K562 (cell line): ENCODE data around the gene LPA. TPM values are rescaled to one million over a fixed set of nuclear protein-coding genes. Genes with fewer than 3 reads are reported as not detected.
A peak's percentile ranks its signal among the peaks of the same experiment; 100 is the strongest.
"Not testable (repeated sequence)": the region's sequence is repeated elsewhere in the genome, so short reads cannot be mapped to it uniquely, and the experiment has no call there.

Experiments used
- ATAC-seq: fragments of 200-7000 bp; cut with Tn5 transposase; 3 replicates; pipeline ENCODE4 v1.9.1; 2020; ENCODE audit warnings: moderate library complexity
- Bru-seq: library from RNA; stranded (reverse); fragments of 400-500 nt; gene quantifications from one replicate; lab custom pipeline; 2021; lab: Mats Ljungman, UMichigan
- BruChase-seq, 2 experiments: library from RNA; stranded (reverse); fragments of 400-500 nt; gene quantifications; one replicate each; lab custom pipeline; 2021; lab: Mats Ljungman, UMichigan
- BruUV-seq: library from RNA; stranded (reverse); fragments of 400-500 nt; replicated peaks from 2 replicates; lab custom pipeline; 2021; lab: Mats Ljungman, UMichigan
- CTCF ChIA-PET: fragments of 300-600 bp; formaldehyde crosslinking; extraction: SDS; loops from one replicate; lab custom pipeline; 2021; ENCODE audit warnings: low intra/inter-chr PET ratio; lab: Yijun Ruan, JAX
- POLR2A ChIA-PET: fragments of 300-600, 350-650 bp; sonication (Branson Sonifier 250); formaldehyde crosslinking; extraction: SDS; loops from one replicate; lab custom pipeline; 2021; ENCODE audit warnings: antibody characterized with exemption, inconsistent platforms; lab: Yijun Ruan, JAX
- DNase-seq, 4 experiments: peaks; one replicate each; pipeline versions ENCODE4 v3.0.0 to v3.0.0-alpha.2; 2011 to 2018; ENCODE audit warnings: low spot score in 3 of 4, mixed read lengths in 3 of 4; ENCODE audit errors: extremely low read depth in 1 of 4
- FAIRE-seq: peaks from 2 replicates; lab custom pipeline; 2011; peaks lifted over from hg19 to GRCh38; lab: Jason Lieb, UNC
- H2AFZ ChIP-seq: 2 replicates; pipeline ENCODE4 v1.6.0; 2011; ENCODE audit warnings: low read depth, low read length, control low read depth, inconsistent platforms
- H3K27ac ChIP-seq: fragments of 200-600 bp; 3 replicates; pipeline ENCODE4 v1.8.0; 2011; ENCODE audit warnings: low read depth, mild to moderate bottlenecking, control low read depth, inconsistent platforms, low read length, moderate library complexity, mixed read lengths; ENCODE audit errors: extremely low read depth
- H3K27me3 ChIP-seq, 2 experiments: fragments of 300-600 bp in 1 of 2; 2 replicates in 1 of 2; 3 replicates in 1 of 2; pipeline versions ENCODE4 v1.6.0 to v1.8.0; 2011; ENCODE audit warnings: inconsistent platforms in 2 of 2, low read length in 2 of 2, mild to moderate bottlenecking in 1 of 2, mixed read lengths in 1 of 2, moderate library complexity in 1 of 2; ENCODE audit not compliant: control insufficient read depth in 2 of 2, insufficient read depth in 2 of 2
- H3K36me3 ChIP-seq: fragments of 300-600 bp; 3 replicates; pipeline ENCODE4 v1.8.0; 2011; ENCODE audit warnings: mild to moderate bottlenecking, low read length, inconsistent platforms; ENCODE audit not compliant: control insufficient read depth, insufficient read depth
- H3K4me1 ChIP-seq, 2 experiments: fragments of 200-600 bp in 1 of 2; replicated peaks in 1 of 2; 2 replicates in 1 of 2; 3 replicates in 1 of 2; pipeline versions ENCODE4 v1.5.1 to v1.8.0; 2011; ENCODE audit warnings: inconsistent platforms in 2 of 2, low read length in 2 of 2, mild to moderate bottlenecking in 1 of 2, mixed read lengths in 1 of 2, moderate library complexity in 1 of 2; ENCODE audit not compliant: control insufficient read depth in 2 of 2, insufficient read depth in 2 of 2
- H3K4me2 ChIP-seq: 2 replicates; pipeline ENCODE4 v1.6.1; 2011; ENCODE audit warnings: low read length, control low read depth, inconsistent platforms, mixed read lengths; ENCODE audit not compliant: insufficient read depth
- H3K4me3 ChIP-seq: fragments of 200-600 bp; sonication (generic), shearing (Covaris generic); 2 replicates; pipeline ENCODE4 v1.5.1; 2016; ENCODE audit warnings: control low read depth, inconsistent platforms
- H3K79me2 ChIP-seq: fragments of 200-600 bp; 3 replicates; pipeline ENCODE4 v1.8.0; 2011; ENCODE audit warnings: low read length, inconsistent platforms; ENCODE audit not compliant: control insufficient read depth, insufficient read depth
- H3K9ac ChIP-seq, 2 experiments: 2 replicates each; pipeline versions ENCODE4 v1.6.0 to v1.6.1; 2011; ENCODE audit warnings: low read depth in 2 of 2, low read length in 2 of 2, control low read depth in 1 of 2, inconsistent platforms in 1 of 2, mild to moderate bottlenecking in 1 of 2, mixed read lengths in 1 of 2; ENCODE audit not compliant: insufficient read depth in 1 of 2
- H3K9me1 ChIP-seq: one replicate; pipeline ENCODE4 v1.6.0; 2011; ENCODE audit warnings: inconsistent platforms, mild to moderate bottlenecking, low read length, moderate library complexity; ENCODE audit not compliant: control insufficient read depth, insufficient read depth
- H3K9me3 ChIP-seq: replicated peaks from 2 replicates; pipeline ENCODE4 v1.5.1; 2011; ENCODE audit warnings: low read depth, low read length, inconsistent platforms; ENCODE audit not compliant: control insufficient read depth, insufficient read depth
- H4K20me1 ChIP-seq: replicated peaks from 2 replicates; pipeline ENCODE4 v1.6.1; 2011; ENCODE audit warnings: low read length, inconsistent platforms, mixed read lengths; ENCODE audit not compliant: control insufficient read depth, insufficient read depth
- WGBS: fragments of 100-300 bp; shearing (Covaris generic); methylation state at CpG from one replicate; pipeline ENCODE4 v1.1.6; 2016; ENCODE audit warnings: low coverage, mixed read lengths; ENCODE audit not compliant: insufficient coverage; ENCODE audit errors: missing lambda C conversion rate; 5-methylcytosine and 5-hydroxymethylcytosine counted together
- in situ Hi-C: fragments of 300-500 bp; cut with MboI; formaldehyde crosslinking; loops from 4 replicates; pipeline ENCODE4 v1.15.0; 2018; ENCODE audit warnings: inconsistent platforms, mixed read lengths
- intact Hi-C: fragments of 100-400 bp; cut with micrococcal nuclease; formaldehyde crosslinking; loops from 2 replicates; pipeline ENCODE4 v1.14.2; 2022
- long read RNA-seq, 3 experiments: library from polyadenylated mRNA in 2 of 3; library from RNA in 1 of 3; unstranded in 2 of 3; stranded (forward) in 1 of 3; transcript quantifications; one replicate each; pipeline ENCODE4 v2.0.0, GENCODE V29; 2019 to 2022
- polyA minus RNA-seq, 3 experiments: library from RNA; depleted of rRNA, polyadenylated mRNA; stranded (reverse); fragments of >200 nt; gene quantifications; 2 replicates each; pipeline ENCODE4 v1.2.3, GENCODE V29; 2011
- polyA plus RNA-seq, 8 experiments: library from polyadenylated mRNA; depleted of rRNA in 4 of 8; stranded (reverse) in 5 of 8; unstranded in 3 of 8; fragments of >200 nt; fragmentation: Nextera tagmentation in 2 of 8; fragmentation: Illumina TruSeq in 1 of 8; extraction: Ambion mirVana in 2 of 8; extraction: Trizol in 1 of 8; gene quantifications; 2 replicates each; pipeline versions ENCODE4 v1.2.1 to v1.2.3, GENCODE V29; 2011 to 2014; ENCODE audit warnings: inconsistent platforms in 1 of 8, missing spikeins in 1 of 8
- total RNA-seq, 7 experiments: library from RNA; depleted of rRNA in 6 of 7; stranded (reverse); fragments of >200 nt in 6 of 7; fragmentation: Illumina TruSeq in 2 of 7; extraction: Trizol in 2 of 7; gene quantifications; 2 replicates each; pipeline versions ENCODE4 v1.2.1 to v1.2.3, GENCODE V29; 2011 to 2021; ENCODE audit warnings: low replicate concordance in 1 of 7

LPA gene, protein sequence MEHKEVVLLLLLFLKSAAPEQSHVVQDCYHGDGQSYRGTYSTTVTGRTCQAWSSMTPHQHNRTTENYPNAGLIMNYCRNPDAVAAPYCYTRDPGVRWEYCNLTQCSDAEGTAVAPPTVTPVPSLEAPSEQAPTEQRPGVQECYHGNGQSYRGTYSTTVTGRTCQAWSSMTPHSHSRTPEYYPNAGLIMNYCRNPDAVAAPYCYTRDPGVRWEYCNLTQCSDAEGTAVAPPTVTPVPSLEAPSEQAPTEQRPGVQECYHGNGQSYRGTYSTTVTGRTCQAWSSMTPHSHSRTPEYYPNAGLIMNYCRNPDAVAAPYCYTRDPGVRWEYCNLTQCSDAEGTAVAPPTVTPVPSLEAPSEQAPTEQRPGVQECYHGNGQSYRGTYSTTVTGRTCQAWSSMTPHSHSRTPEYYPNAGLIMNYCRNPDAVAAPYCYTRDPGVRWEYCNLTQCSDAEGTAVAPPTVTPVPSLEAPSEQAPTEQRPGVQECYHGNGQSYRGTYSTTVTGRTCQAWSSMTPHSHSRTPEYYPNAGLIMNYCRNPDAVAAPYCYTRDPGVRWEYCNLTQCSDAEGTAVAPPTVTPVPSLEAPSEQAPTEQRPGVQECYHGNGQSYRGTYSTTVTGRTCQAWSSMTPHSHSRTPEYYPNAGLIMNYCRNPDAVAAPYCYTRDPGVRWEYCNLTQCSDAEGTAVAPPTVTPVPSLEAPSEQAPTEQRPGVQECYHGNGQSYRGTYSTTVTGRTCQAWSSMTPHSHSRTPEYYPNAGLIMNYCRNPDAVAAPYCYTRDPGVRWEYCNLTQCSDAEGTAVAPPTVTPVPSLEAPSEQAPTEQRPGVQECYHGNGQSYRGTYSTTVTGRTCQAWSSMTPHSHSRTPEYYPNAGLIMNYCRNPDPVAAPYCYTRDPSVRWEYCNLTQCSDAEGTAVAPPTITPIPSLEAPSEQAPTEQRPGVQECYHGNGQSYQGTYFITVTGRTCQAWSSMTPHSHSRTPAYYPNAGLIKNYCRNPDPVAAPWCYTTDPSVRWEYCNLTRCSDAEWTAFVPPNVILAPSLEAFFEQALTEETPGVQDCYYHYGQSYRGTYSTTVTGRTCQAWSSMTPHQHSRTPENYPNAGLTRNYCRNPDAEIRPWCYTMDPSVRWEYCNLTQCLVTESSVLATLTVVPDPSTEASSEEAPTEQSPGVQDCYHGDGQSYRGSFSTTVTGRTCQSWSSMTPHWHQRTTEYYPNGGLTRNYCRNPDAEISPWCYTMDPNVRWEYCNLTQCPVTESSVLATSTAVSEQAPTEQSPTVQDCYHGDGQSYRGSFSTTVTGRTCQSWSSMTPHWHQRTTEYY (N-terminal part only)
- total RNA-seq (2011; cell fraction: chromatin; rRNA removed; ENCODE audit: low replicate concordance), result 0.53 TPM in 1 of 2 replicates, not detected in the other
- 0.33 TPM in 1 of 2 replicates, not detected in the other for total RNA-seq (2011; cell fraction: nucleolus; rRNA removed)
- total RNA-seq (2011; cell fraction: nucleoplasm; rRNA removed), result 0.15 TPM in 1 of 2 replicates, not detected in the other
- total RNA-seq (2014; rRNA removed) (not detected in 2 replicates), total RNA-seq (2014; rRNA removed; fragmentation: Illumina TruSeq; extraction: Trizol) (not detected in 2 replicates), total RNA-seq (2015; rRNA removed; fragmentation: Illumina TruSeq; extraction: Trizol) (not detected in 2 replicates), total RNA-seq (2021) (0.04 and 0.18 TPM in 2 replicates), polyA plus RNA-seq (2011; rRNA removed) (not detected in 2 replicates), polyA plus RNA-seq (2014; fragmentation: Illumina TruSeq; extraction: Trizol) (0.07 TPM in 1 of 2 replicates, not detected in the other), polyA plus RNA-seq (2014; fragmentation: Nextera tagmentation; extraction: Ambion mirVana) (under 1 TPM in 1 of 2 experiments, not detected in 1; 0.01 TPM), polyA plus RNA-seq (2014; rRNA removed) (0.15 TPM in 1 of 2 replicates, not detected in the other), polyA minus RNA-seq (2011; rRNA and poly(A)+ RNA removed) (0.04 and 0.09 TPM in 2 replicates), Bru-seq, nascent RNA (percentile 4 among the genes with signal in this experiment), BruChase-seq, experiment 1, labeled RNA remaining after a 2-hour chase (percentile 8 among the genes with signal in this experiment), BruChase-seq, experiment 2, labeled RNA remaining after a 6-hour chase (percentile 4 among the genes with signal in this experiment)
- 0.03 TPM in 1 of 2 replicates, not detected in the other for polyA plus RNA-seq (2011; cell fraction: cytosol; rRNA removed)
- polyA plus RNA-seq (2011; cell fraction: nucleus; rRNA removed), result 0.04 and 0.11 TPM in 2 replicates
- 0.01 and 0.14 TPM in 2 replicates for polyA plus RNA-seq (2012)
- polyA minus RNA-seq (2011; cell fraction: cytosol; rRNA and poly(A)+ RNA removed), result not detected in 2 replicates
- polyA minus RNA-seq (2011; cell fraction: nucleus; rRNA and poly(A)+ RNA removed), result 0.11 and 0.13 TPM in 2 replicates
- long read RNA-seq, experiment 1, result 0 reads
- long read RNA-seq, experiment 2, result 0 reads
- long read RNA-seq, experiment 3, result 0 reads

DNA sequence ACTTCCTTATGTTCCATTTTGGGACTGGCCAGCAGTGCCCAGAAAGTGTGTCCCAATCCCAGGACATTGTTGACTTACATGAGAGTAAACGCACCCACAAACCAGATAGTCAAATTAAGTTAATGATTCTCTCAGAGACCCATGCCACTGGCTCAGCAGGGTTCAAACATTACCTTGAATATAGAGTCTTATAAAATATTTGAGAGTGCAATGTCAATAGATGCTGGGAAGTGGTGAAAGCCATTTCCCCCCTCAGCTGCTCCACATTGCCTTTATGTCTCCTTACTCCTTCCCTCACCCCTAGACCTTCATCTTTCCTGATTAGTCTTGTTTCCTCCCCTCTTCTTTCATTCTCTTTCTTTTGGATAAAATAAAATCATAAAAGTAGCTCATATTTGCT, at the start of gene LPA:
LPA (minus strand) TSS at position 78 of the 400 bp plus-strand sequence; CDS start at position 17, 61 bp downstream.
- H3K27ac ChIP-seq, H3K4me3 ChIP-seq, ATAC-seq, BruUV-seq, H3K79me2 ChIP-seq, H3K9ac ChIP-seq, H4K20me1 ChIP-seq, FAIRE-seq, DNase-seq, H3K9me1 ChIP-seq, H3K27me3 ChIP-seq, intact Hi-C loops, H3K4me1 ChIP-seq, H3K36me3 ChIP-seq, H2AFZ ChIP-seq, H3K9me3 ChIP-seq, CTCF ChIA-PET, in situ Hi-C loops, H3K4me2 ChIP-seq: not testable (repeated sequence)
- no CpG with 5 or more reads among the region's 1 CpG for WGBS
- POLR2A ChIA-PET, result interaction anchor here (0.6 kb wide), 1 partner anchor 204 kb away, joined by 3 read pairs; no protein-coding TSS in a partner anchor

GRCh38 chr6:160708993-160709392, 44.9 kb upstream of the LPA start:
- intact Hi-C loops, H3K27ac ChIP-seq, POLR2A ChIA-PET, CTCF ChIA-PET, H3K4me2 ChIP-seq, BruUV-seq, H3K36me3 ChIP-seq, H4K20me1 ChIP-seq, H3K9me1 ChIP-seq, ATAC-seq, H3K4me1 ChIP-seq, H2AFZ ChIP-seq, H3K27me3 ChIP-seq, DNase-seq, in situ Hi-C loops, H3K79me2 ChIP-seq, FAIRE-seq, H3K4me3 ChIP-seq, H3K9ac ChIP-seq, H3K9me3 ChIP-seq: not testable (repeated sequence)
